Dermis microvascular lymphatic vessel endothelial cell (primary cell): ENCODE data around the gene UBE2O. TPM values are rescaled to one million over a fixed set of nuclear protein-coding genes. Genes with fewer than 3 reads are reported as not detected.

ENCODE experiments used
- DNase-seq, 2 donors: peaks; one replicate each; pipeline versions ENCODE4 v3.0.0 to v3.0.0-alpha.2; 2010; ENCODE audit warnings: low read depth in 2 of 2
- total RNA-seq: library from RNA; depleted of rRNA; stranded (reverse); fragments of >200 nt; gene quantifications from 2 replicates; pipeline ENCODE4 v1.2.1, GENCODE V29; 2014

The UBE2O gene
- total RNA-seq, 1 donor from 2014 or later = 12.7 TPM

- DNase-seq = no peak
Observed at GRCh38 chr17:76441686-76442340, 11.1 kb downstream of the UBE2O start.

DNA sequence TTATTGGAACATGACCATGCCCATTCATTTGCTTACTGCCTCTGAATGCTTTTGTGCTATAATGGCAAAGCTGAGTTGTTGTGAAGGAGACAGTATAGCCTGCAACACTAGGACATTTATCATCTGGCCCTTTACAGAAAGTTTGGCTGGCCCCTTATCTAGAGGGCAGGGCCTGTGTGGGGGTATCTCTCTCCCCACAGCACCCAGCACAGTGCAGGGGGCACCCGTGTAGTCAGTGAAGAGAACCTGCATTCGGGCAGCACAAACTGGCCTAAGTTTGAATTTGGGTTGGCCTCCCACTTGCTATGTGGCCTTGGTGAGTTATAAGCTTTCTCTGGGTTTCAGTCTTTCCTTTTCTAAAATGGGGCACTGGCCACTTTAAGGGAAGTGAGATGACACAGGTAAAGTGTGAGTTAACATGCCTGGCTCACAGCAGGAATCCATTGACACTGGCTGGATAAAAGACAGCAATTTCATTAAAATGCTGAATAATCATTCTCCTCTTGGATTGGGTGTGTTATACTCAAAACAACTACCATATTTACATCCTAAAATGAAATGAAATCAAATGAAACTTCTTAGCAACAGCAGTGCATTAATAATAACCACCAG, 12.1 kb downstream of the UBE2O start:
- DNase-seq = no peak

- no peak for DNase-seq
Observed at GRCh38 chr17:76439314-76439928, 13.5 kb downstream of the UBE2O start.

DNA sequence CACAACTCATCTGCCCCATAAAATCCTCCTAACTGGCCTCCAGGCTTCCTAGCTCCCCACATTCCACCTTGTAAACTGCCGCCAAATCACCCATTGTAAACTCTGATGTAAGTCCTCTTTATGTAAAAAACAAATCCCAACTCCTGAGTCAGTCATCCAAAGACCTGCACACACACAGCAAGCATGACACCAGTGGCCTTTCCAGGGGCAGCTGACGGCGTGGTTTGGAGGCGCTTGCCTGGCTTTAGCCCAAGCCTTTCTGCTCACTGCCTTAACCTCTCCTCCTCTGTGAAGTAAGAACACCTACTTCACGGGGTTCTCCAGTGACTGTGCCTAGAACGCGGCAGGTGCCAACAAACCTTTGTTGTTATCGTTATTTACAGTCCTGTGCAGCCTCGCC, 14.0 kb downstream of the UBE2O start:
- DNase-seq = no peak

DNA sequence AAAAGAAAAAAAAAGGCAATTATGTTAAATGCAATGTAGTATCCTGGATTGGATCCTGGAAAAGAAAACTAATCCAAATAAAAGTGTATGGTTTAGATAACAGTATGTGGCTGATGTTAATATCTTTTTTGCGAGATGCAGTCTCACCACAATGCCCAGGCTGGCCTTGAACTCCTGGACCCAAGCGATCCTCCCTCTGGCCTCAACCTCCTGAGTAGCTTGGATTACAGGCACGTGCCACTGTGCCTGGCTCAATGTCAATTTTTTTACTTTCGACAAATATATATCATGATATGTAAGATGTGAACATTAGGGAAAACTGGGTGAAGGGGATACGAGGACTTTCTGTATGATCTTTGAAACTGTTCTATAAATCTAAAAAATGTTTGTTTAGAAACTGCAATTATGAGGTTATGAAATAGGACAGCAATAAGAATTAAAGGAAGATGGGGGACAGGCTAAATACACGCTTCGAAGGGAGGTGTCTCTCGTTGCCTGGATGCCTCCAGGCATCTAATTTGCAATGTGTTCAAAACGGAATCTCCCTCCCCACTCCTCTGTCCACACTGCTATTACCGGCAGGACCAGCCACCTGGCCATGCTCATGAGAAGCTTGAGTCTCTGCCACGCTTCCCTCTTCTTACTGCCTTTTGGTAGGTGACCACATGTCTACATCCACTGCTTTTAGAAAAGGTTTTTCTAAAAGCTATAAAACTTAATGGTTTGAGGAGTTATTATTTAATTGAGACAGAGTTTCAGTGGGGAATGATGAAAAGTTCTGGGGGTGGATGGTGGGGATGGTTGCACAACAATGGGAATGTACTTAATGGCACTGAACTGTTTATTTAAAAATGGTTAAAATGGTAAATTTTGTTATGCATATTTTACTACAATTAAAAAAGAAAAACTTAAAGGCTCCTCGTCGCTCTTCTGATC, 15.2 kb downstream of the UBE2O start:
- DNase-seq = no peak

DNA sequence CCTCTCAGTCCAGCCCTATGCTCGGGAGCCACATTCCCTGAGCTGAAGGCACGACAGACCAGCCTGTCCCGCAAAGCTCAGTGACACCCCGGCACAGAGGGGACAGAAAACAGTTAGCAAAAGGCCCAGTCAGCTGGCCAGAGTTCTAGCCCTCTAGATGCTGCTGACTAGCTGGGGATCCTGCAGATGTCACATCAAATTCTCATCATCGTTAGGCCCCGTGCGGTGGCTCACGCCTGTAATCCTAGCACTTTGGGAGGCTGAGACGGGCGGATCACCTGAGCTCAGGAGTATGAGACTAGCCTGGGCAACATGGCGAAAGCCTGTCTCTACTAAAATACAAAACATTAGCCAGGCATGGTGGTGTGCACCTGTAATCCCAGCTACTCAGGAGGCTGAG, 17.2 kb downstream of the UBE2O start:
- DNase-seq = no peak

DNA sequence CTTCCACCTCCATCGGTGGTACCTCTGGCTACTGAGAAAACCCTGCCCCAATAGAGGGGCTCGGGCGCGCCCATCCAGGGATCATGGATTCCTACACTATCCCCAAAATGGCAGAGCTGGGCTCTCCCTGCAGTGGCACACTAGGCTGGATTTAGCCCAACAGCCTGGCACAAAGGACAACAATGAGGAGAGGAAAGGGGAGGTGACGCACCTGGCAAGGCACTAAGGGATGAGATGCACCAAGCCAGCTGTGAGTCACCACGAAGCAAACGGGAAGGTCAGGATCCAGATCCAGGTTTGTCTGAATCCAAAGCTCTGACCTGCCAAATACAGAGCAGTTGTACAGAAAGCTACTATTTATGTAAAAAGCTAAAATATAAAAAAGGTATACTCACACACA, 18.1 kb downstream of the UBE2O start:
- DNase-seq = peak; percentile 50 to 67

DNA sequence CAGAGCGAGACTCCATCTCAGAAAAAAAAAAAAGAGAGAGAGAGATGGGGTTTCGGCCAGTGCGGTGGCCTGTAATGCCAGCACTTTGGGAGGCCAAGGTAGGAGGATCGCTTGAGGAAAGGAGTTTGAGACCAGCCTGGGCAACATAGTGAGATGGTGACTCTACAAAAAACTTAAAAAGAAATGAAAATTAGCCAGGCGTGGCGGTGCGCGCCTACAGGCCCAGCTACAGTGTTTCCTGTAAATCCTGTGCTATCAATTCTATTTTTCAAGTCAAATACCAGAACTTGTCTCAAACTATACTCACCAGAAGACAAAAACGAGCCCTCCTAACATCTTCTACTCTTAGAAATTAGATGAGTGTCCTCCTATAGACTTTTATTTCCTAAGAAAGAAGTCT, 19.3 kb downstream of the UBE2O start:
- DNase-seq = no peak

DNA sequence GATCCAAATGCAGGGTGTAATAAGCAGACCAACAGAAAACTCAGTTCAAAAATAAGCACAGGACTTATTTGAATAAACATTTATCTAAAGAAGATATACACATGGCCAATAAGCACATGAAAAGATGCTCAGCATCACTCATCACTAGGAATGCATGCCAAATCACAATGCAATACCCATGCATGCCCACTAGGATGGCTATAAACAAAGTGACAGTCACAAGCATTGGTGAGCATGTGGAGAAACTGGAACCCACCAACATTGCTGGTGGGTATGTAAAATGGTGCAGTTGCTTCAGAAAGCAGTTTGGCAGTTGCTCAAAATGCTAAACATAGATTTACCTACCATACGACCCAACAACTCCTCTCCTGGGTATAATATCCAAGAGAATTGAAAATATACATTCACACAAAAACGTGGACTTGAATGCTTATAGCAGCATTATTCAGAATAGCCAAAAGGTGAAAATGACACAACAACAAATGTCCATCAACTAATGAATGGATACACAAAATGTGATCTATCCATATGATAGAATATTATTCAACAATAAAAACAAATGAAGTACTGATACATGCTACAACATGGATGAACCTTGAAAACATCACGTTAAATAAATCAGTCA, 20.1 kb downstream of the UBE2O start:
- no peak for DNase-seq

GRCh38 chr17:76432004-76432403, 20.9 kb downstream of the UBE2O start:
- DNase-seq = no peak

- no peak for DNase-seq
Observed at GRCh38 chr17:76431509-76431908, 21.4 kb downstream of the UBE2O start.

- DNase-seq = no peak
Observed at GRCh38 chr17:76428511-76428910, 24.4 kb downstream of the UBE2O start.

GRCh38 chr17:76427501-76428231, 25.3 kb downstream of the UBE2O start:
- DNase-seq = peak; percentile 69 to 81

GRCh38 chr17:76426853-76427252, 26.1 kb downstream of the UBE2O start:
- no peak for DNase-seq

- DNase-seq = no peak
Observed at GRCh38 chr17:76422860-76423259, 30.1 kb downstream of the UBE2O start.

GRCh38 chr17:76422406-76422805, 30.5 kb downstream of the UBE2O start:
- DNase-seq = no peak

DNA sequence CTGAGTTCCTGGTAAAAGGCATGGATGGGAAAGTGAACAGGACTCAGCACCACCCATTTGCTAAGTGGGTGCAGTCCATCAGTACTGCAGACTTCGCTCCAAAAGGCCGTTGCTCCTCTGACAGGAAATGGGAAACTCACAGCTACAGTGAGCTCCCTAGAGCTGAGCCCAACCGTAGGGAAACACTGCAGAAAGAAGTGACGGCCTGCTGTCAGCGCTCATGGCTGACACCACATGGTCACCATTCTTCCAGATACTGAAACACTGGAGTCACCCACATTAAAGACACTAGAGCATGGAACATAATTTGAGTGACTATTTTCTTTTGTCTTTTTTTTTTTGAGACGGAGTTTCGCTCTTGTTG, 31.9 kb downstream of the UBE2O start:
- DNase-seq = peak in 1 of 2 donors; percentile 12

- no peak for DNase-seq
Observed at GRCh38 chr17:76420356-76421043, 32.5 kb downstream of the UBE2O start.

- DNase-seq = no peak
Observed at GRCh38 chr17:76419576-76420260, 33.2 kb downstream of the UBE2O start.
